Measurements from ENCODE around the gene GPR171.

DNA sequence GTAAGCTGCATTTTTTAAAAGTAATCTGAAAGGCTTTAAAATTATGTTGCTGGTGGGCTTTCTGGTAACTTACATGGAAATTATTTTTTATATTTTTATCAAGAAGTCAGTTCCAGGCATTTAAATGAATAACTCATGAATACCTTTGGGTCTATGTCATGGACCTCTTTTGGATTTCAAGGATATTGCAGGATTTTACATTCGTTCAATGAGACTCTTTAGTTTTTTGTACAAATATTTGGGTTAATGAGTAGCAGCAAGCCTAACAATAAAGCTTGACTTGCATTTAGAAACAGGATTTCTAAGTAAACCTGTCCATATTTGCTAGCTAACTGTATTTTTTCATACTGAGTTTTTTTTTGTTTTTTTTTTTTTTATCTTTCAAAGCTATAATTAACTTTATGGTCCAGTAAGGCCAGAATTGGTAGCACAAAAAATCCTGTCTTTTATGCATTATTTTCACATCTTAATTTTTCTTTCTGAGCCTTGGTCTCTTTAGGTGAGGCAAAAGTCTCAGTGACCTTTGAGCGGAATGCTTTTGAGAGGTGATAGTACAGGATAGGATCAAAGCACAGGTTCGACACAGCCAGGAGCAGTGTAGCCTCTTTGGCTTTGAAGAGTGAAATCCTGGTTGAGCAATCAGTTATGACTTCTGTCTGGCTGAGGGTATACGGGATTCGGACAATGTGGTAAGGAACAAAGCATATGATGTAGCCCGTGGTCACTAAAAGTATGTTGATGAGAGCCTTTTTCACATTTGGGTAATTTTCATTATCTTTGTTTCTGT lies 4.8 kb downstream of the GPR171 start:
- TF ChIP-seq, protein P1, sequence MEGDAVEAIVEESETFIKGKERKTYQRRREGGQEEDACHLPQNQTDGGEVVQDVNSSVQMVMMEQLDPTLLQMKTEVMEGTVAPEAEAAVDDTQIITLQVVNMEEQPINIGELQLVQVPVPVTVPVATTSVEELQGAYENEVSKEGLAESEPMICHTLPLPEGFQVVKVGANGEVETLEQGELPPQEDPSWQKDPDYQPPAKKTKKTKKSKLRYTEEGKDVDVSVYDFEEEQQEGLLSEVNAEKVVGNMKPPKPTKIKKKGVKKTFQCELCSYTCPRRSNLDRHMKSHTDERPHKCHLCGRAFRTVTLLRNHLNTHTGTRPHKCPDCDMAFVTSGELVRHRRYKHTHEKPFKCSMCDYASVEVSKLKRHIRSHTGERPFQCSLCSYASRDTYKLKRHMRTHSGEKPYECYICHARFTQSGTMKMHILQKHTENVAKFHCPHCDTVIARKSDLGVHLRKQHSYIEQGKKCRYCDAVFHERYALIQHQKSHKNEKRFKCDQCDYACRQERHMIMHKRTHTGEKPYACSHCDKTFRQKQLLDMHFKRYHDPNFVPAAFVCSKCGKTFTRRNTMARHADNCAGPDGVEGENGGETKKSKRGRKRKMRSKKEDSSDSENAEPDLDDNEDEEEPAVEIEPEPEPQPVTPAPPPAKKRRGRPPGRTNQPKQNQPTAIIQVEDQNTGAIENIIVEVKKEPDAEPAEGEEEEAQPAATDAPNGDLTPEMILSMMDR (conservative IDR thresholded peaks at IDR 0.05), result no peak
- no peak for TF ChIP-seq EZH2 (IDR thresholded peaks at IDR 0.05; ENCODE audit: low read depth)
